ENCODE data around the gene LSM3. TPM values are rescaled to one million over a fixed set of nuclear protein-coding genes. Genes with fewer than 3 reads are reported as not detected.

The LSM3 gene
- total and polyA plus RNA-seq, 9 of the 15 experiments (the other 6 are each of a cell fraction or from before 2014, with no cell fraction given), result 33.8 to 203 (median 61.2) TPM

DNA sequence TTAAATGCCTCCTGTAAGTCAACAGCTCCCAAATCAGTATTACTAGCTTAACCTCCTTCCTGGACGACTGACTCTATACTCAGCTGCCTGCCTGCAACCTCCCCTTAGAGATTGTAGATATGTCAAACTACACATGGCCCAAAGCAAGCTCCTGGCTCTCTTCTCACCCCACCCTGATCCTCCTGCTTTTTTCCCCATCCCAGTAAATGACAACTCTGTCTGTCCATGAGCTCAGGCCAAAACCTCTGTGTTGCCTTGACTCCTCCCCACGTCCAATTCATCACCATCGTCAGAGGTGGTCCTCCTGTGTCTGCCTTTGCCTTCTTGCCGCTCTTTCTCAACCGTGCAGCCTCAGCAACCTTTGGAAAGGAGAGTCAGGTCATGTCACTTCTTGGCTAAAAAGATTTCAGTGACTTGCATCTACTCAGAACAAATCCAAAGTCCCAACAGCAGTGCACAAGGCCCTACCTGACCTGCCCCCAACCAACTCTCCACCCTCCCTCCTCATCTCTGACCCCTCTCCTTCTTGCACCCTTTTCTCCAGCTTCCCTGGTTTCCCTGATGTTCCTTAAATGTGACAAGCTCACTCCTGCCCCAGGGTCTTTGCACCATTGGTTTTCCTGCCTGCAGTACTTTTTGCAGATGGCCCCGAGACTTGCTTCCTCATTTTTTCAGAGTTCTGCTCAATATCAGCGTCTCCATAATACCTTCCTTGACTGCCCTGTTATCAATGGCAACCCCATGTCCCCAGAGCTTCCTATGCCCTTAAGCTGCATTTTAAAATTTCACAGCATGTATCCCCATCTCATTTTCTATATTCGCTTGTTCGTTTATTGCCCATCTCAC is 52.8 kb downstream of the LSM3 start (continued):
- TF ChIP-seq NR4A1 (CRISPR knock-in tag; IDR thresholded peaks at IDR 0.05) (no peak), NR4A1 (tag; IDR thresholded peaks at IDR 0.05) (0 out of 2 replicates have a peak, but pooled peaks have one; percentile 12), PHB2 (IDR thresholded peaks at IDR 0.05; ENCODE audit: low read depth) (no peak), ZNF57 (CRISPR knock-in tag; IDR thresholded peaks at IDR 0.05) (no peak), ZKSCAN1 (IDR thresholded peaks at IDR 0.05; ENCODE audit: low read depth, low read length) (no peak), ZNF3 (CRISPR knock-in tag; IDR thresholded peaks at IDR 0.05) (0 out of 2 replicates have a peak, but pooled peaks have one; percentile 13), GATAD2B (IDR thresholded peaks at IDR 0.05; ENCODE audit: borderline replicate concordance) (no peak), RBFOX2 (IDR thresholded peaks at IDR 0.05; ENCODE audit: low read depth, low read length) (peak; percentile 55), JUN (IDR thresholded peaks at IDR 0.05; ENCODE audit: borderline replicate concordance, low read depth, low read length) (no peak), JUN (CRISPR knock-in tag; IDR thresholded peaks at IDR 0.05; ENCODE audit: borderline replicate concordance) (0 out of 2 replicates have a peak, but pooled peaks have one; percentile 28), RBM22 (IDR thresholded peaks at IDR 0.05; ENCODE audit: low read depth, low read length, poor library complexity, severe bottlenecking) (no peak), BACH1 (tag; IDR thresholded peaks at IDR 0.05) (no peak), MTA1 (IDR thresholded peaks at IDR 0.05; ENCODE audit: borderline replicate concordance) (peak; percentile 15; the same call in 1 of the 2 replicates), CBX2 (IDR thresholded peaks at IDR 0.05; ENCODE audit: insufficient read depth, low read length, poor library complexity, severe bottlenecking) (no peak), CEBPG (CRISPR knock-in tag; IDR thresholded peaks at IDR 0.05) (no peak), CEBPG (tag; conservative IDR thresholded peaks at IDR 0.05 in 1 of 2, IDR thresholded peaks at IDR 0.05 in 1 of 2) (no peak), PCBP2 (IDR thresholded peaks at IDR 0.05; ENCODE audit: low read depth, low read length, poor library complexity, severe bottlenecking) (no peak), NR0B1 (IDR thresholded peaks at IDR 0.05; ENCODE audit: partially characterized antibody) (no peak), ZC3H4 (CRISPR knock-in tag; IDR thresholded peaks at IDR 0.05; ENCODE audit: borderline replicate concordance) (no peak)
- TF ChIP-seq, protein P1, sequence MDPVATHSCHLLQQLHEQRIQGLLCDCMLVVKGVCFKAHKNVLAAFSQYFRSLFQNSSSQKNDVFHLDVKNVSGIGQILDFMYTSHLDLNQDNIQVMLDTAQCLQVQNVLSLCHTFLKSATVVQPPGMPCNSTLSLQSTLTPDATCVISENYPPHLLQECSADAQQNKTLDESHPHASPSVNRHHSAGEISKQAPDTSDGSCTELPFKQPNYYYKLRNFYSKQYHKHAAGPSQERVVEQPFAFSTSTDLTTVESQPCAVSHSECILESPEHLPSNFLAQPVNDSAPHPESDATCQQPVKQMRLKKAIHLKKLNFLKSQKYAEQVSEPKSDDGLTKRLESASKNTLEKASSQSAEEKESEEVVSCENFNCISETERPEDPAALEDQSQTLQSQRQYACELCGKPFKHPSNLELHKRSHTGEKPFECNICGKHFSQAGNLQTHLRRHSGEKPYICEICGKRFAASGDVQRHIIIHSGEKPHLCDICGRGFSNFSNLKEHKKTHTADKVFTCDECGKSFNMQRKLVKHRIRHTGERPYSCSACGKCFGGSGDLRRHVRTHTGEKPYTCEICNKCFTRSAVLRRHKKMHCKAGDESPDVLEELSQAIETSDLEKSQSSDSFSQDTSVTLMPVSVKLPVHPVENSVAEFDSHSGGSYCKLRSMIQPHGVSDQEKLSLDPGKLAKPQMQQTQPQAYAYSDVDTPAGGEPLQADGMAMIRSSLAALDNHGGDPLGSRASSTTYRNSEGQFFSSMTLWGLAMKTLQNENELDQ (CRISPR knock-in tag; IDR thresholded peaks at IDR 0.05; ENCODE audit: borderline replicate concordance), result no peak
- TF ChIP-seq, protein P2, sequence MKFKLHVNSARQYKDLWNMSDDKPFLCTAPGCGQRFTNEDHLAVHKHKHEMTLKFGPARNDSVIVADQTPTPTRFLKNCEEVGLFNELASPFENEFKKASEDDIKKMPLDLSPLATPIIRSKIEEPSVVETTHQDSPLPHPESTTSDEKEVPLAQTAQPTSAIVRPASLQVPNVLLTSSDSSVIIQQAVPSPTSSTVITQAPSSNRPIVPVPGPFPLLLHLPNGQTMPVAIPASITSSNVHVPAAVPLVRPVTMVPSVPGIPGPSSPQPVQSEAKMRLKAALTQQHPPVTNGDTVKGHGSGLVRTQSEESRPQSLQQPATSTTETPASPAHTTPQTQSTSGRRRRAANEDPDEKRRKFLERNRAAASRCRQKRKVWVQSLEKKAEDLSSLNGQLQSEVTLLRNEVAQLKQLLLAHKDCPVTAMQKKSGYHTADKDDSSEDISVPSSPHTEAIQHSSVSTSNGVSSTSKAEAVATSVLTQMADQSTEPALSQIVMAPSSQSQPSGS (CRISPR knock-in tag; IDR thresholded peaks at IDR 0.05), result no peak
- TF ChIP-seq, protein P3, sequence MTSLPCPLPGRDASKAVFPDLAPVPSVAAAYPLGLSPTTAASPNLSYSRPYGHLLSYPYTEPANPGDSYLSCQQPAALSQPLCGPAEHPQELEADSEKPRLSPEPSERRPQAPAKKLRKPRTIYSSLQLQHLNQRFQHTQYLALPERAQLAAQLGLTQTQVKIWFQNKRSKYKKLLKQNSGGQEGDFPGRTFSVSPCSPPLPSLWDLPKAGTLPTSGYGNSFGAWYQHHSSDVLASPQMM (CRISPR knock-in tag; IDR thresholded peaks at IDR 0.05), result no peak

Measured in K562 (cell line).